Lung (tissue), 12 donors: ENCODE measurements around the gene GNG12. TPM values are rescaled to one million over a fixed set of nuclear protein-coding genes. Genes with fewer than 3 reads are reported as not detected.

Source experiments
- ATAC-seq: fragments of 200-7000 bp; cut with Tn5 transposase; one replicate; pipeline ENCODE4 v1.9.1; 2020; ENCODE audit warnings: moderate number of reproducible peaks; ENCODE audit not compliant: insufficient read depth, low FRiP score
- DNase-seq, 3 donors: peaks; one replicate each; pipeline ENCODE4 v3.0.0-alpha.2; 2013 to 2017
- H3K27ac ChIP-seq, 2 donors: one replicate each; pipeline ENCODE4 v1.5.1; 2013; ENCODE audit warnings: mild to moderate bottlenecking in 2 of 2, moderate library complexity in 2 of 2, control low read depth in 1 of 2, inconsistent platforms in 1 of 2, low read depth in 1 of 2, low read length in 1 of 2
- H3K27me3 ChIP-seq, 3 donors: one replicate each; pipeline ENCODE4 v1.5.1; 2013; ENCODE audit warnings: low read length in 2 of 3; ENCODE audit not compliant: control insufficient read depth in 3 of 3, insufficient read depth in 3 of 3
- H3K36me3 ChIP-seq, 4 donors: one replicate each; pipeline ENCODE4 v1.5.1; 2013; ENCODE audit warnings: low read length in 4 of 4, mild to moderate bottlenecking in 1 of 4, moderate library complexity in 1 of 4; ENCODE audit not compliant: control insufficient read depth in 4 of 4, insufficient read depth in 4 of 4
- H3K4me1 ChIP-seq, 5 donors: one replicate each; pipeline ENCODE4 v1.5.1; 2013; ENCODE audit warnings: low read length in 5 of 5, mild to moderate bottlenecking in 2 of 5, moderate library complexity in 1 of 5; ENCODE audit not compliant: control insufficient read depth in 5 of 5, insufficient read depth in 5 of 5
- H3K4me3 ChIP-seq: one replicate; pipeline ENCODE4 v1.5.1; 2013; ENCODE audit warnings: mild to moderate bottlenecking, control low read depth, moderate library complexity
- H3K9ac ChIP-seq, 2 donors: one replicate each; pipeline ENCODE4 v1.5.1; 2013; ENCODE audit warnings: low read length in 2 of 2, control low read depth in 1 of 2; ENCODE audit not compliant: insufficient read depth in 1 of 2
- H3K9me3 ChIP-seq, 4 donors: one replicate each; pipeline ENCODE4 v1.5.1; 2013; ENCODE audit warnings: low read length in 3 of 4, mild to moderate bottlenecking in 1 of 4, moderate library complexity in 1 of 4; ENCODE audit not compliant: control insufficient read depth in 4 of 4, insufficient read depth in 3 of 4
- WGBS, 2 donors: extraction: QIAGEN DNeasy Blood & Tissue Kit; methylation state at CpG; one replicate each; pipeline ENCODE4 v1.1.7; 2013; 5-methylcytosine and 5-hydroxymethylcytosine counted together
- polyA plus RNA-seq, 2 donors: library from polyadenylated mRNA; stranded (reverse); fragments of 200-250 nt; gene quantifications; one replicate each; pipeline ENCODE4 v1.2.1, GENCODE V29; 2013
- total RNA-seq, 2 donors: library from RNA; depleted of rRNA in 1 of 2; stranded (reverse); fragments of >200 nt in 1 of 2; gene quantifications; one replicate each; pipeline ENCODE4 v1.2.1, GENCODE V29; 2014 to 2021
- TF ChIP-seq, protein P1 (sequence below): IDR thresholded peaks from 2 replicates; pipeline ENCODE4 v1.5.1; 2012; ENCODE audit warnings: mild to moderate bottlenecking; ENCODE audit errors: control extremely low read depth, extremely low read depth
- donor health status: control.
- donor health status: control.
- donor health status: Bipolar disorder and iron deficiency.
- donor health status: healthy.
- donor health status: DM: yes; HTN: yes; CAD: no.

The GNG12 gene
- total and polyA plus RNA-seq, 4 donors, result 14.0 to 68.4 (median 32.1) TPM

GRCh38 chr1:67771152-67771551 lies 62.1 kb downstream of the GNG12 start:
- 83 to 90% methylated on average over 6 of the region's 6 CpGs for WGBS, 2 donors
- peak; percentile 55 for ATAC-seq
- TF ChIP-seq, protein P1, sequence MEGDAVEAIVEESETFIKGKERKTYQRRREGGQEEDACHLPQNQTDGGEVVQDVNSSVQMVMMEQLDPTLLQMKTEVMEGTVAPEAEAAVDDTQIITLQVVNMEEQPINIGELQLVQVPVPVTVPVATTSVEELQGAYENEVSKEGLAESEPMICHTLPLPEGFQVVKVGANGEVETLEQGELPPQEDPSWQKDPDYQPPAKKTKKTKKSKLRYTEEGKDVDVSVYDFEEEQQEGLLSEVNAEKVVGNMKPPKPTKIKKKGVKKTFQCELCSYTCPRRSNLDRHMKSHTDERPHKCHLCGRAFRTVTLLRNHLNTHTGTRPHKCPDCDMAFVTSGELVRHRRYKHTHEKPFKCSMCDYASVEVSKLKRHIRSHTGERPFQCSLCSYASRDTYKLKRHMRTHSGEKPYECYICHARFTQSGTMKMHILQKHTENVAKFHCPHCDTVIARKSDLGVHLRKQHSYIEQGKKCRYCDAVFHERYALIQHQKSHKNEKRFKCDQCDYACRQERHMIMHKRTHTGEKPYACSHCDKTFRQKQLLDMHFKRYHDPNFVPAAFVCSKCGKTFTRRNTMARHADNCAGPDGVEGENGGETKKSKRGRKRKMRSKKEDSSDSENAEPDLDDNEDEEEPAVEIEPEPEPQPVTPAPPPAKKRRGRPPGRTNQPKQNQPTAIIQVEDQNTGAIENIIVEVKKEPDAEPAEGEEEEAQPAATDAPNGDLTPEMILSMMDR, result no peak
- H3K4me1 ChIP-seq, result peaks cover 0 to 6% (median 5%) of the 10 kb centered on the region in 5 donors
- H3K9me3 ChIP-seq, result no peaks in the 10 kb centered on the region
- peaks cover 0 to 1% (median under 1%) of the 10 kb centered on the region in 4 donors for H3K36me3 ChIP-seq
- H3K9ac ChIP-seq, result no peak overlapping the region
- H3K27ac ChIP-seq, result no peak overlapping the region
- H3K27me3 ChIP-seq, result no peaks in the 10 kb centered on the region
- no peak for DNase-seq
- H3K4me3 ChIP-seq, result no peak overlapping the region

GRCh38 chr1:67769633-67770256 lies 63.5 kb downstream of the GNG12 start:
- WGBS, 2 donors, result 84 to 85% methylated on average over 6 of the region's 6 CpGs
- TF ChIP-seq, protein P1, result no peak
- DNase-seq, result no peak
- Histone ChIP-seq H3K9me3 (no peaks in the 10 kb centered on the region), H3K27me3 (no peaks in the 10 kb centered on the region), H3K27ac (no peak overlapping the region), H3K4me3 (no peak overlapping the region), H3K36me3 (peaks cover 0 to 1% (median 0%) of the 10 kb centered on the region in 4 donors), H3K9ac (no peak overlapping the region), H3K4me1 (peaks cover 0 to 13% (median 5%) of the 10 kb centered on the region in 5 donors)
- no peak for ATAC-seq

DNA sequence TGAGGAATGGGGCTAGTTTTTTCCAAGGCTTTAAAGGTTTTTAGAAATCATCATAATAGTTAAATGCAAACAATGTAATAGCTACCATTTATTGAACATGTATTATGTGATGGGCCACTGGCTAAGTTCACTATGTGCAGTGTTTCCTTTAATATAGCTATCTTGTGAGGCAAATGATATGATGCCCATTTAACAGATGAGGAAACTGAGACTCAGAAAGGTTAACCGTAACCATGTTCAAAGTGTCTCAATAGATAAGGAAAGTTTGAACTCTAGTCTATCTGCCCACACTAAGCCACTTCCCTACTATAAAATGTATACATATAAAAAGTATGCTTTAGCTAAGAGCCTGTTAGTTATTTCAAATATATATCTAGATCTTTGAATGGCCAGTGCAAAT lies 64.8 kb downstream of the GNG12 start:
- peaks cover 0 to 13% (median 5%) of the 10 kb centered on the region in 5 donors for H3K4me1 ChIP-seq
- DNase-seq (no peak), ATAC-seq (no peak)
- H3K27ac ChIP-seq, result no peak overlapping the region
- H3K27me3 ChIP-seq, result no peaks in the 10 kb centered on the region
- no peak overlapping the region for H3K9ac ChIP-seq
- WGBS, 2 donors, result 100% methylated on average over 1 of the region's 1 CpG
- H3K4me3 ChIP-seq, result no peak overlapping the region
- TF ChIP-seq, protein P1, result no peak
- no peaks in the 10 kb centered on the region for H3K9me3 ChIP-seq
- H3K36me3 ChIP-seq, result peaks cover 0 to 4% (median under 1%) of the 10 kb centered on the region in 4 donors
